GM19395 (cell line): ENCODE measurements around the gene FAM227A.
"Not testable (repeated sequence)": the region's sequence is repeated elsewhere in the genome, so short reads cannot be mapped to it uniquely, and the experiment has no call there.

ENCODE experiments used
- ATAC-seq: cut with Tn5 transposase; IDR thresholded peaks from one replicate; pipeline ENCODE4 v1.9.1; 2021; ENCODE audit warnings: mild to moderate bottlenecking, moderate library complexity; ENCODE audit not compliant: unreplicated experiment

Gene FAM227A

DNA sequence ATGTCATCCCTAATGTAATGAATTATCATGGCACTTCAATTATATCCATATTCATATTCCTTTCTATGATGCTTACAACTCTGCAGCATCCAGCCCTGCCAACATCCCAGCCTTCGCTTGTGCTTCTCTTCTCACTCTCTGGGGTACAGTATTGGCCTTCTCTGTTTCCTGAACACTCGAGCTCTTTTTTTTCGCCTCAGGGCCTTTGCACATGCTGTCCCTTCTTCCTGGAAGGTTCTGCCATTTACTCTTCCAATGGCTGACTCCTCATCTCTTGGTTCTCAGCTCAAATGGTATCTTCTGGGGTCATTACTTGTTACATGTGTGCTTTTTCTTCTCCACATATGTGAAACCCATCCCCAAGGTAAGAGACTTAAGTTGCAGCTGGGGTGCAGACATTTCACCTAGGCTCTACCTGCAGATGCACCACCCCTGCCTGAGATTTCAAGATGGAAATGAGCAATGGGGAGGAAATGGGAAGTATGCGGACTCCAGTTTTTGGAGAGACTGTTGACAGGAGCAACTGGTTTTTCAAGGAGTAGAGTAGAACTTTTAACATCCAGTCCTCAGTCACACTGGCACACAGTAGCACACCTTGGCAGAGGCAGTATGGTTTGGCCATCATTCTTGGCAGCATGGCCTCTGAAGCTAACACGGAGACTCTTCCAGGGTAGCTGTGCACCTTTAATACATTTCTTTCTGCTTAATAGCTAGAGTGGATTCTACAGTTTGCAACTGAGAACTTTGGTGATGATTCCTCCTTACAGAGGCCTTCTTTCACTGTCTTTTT is 43.8 kb downstream of the FAM227A start:
- ATAC-seq: no peak

- no peak for ATAC-seq
Measured at GRCh38 chr22:38611559-38611958, 44.6 kb downstream of the FAM227A start.

DNA sequence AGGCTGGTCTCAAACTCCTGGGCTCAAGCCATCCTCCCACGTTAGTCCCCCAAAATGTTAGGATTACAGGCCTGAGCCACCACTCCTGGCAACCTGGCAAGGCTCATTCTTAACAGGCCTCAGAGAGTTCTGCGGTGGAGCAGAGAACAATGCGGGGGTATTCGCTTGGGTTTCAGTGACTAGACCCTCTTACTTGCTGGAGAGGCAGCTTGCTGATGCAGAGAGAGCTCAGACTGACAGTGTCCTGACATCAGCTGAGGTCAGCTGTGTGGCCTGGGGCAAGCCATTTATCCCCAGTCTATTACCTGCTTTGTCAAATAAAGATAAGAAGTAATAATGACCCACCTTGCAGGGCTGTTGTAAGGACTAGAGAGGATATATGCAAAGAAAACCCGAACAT is 46.0 kb downstream of the FAM227A start:
- no peak for ATAC-seq

DNA sequence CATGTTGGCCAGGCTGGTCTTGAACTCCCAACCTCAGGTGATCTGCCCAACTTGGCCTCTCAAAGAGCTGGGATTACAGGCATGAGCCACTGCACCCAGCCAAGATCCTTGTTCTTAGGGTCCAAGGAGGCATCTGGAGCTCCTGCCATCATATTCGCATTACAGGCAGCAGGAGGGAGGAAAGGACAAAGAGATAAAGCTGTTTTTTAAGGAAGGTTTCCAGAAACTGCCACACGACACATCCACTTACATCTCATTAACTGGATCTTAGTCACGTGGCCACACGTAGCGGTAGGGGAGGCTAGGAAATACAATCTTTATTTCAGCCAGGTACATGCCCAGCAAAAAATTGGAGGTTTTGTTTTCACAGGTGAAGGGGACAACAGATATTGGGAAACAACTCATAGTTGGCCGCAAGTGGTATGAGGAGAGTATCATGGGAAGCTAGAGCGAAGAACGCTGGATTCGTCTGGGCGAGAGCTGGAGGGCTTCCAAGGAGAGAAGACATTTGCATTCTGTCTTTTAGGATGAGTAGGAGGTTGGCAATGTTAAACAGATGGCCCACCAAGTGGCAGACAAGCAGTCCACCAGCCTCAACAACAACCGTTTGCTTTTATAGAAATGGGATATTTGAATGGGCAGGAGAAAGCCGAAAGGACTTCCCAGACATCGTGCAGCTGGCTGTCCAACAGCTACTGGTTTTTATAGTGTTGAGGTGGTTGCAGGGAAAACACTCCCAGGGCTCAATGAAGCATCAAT is 47.0 kb downstream of the FAM227A start:
- no peak for ATAC-seq

DNA sequence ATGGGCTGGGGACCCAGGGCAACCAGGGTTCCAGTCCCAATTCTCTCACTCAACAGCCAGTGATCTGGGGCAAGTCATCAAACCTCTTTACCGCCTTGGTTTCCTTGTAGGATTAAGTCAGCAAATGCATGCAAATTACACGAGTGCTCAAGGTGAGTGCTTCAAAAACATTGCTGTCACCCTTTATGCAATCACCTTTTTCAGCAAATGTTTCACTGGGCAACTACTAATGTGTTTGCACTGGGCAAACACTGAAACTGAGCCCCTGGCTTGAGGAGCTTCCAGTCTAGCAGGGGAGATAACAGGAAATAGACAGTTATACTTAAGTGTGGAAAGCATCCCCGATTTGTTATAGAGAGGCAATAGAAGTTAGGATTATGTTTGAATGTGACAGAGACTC is 48.5 kb downstream of the FAM227A start:
- no peak for ATAC-seq

DNA sequence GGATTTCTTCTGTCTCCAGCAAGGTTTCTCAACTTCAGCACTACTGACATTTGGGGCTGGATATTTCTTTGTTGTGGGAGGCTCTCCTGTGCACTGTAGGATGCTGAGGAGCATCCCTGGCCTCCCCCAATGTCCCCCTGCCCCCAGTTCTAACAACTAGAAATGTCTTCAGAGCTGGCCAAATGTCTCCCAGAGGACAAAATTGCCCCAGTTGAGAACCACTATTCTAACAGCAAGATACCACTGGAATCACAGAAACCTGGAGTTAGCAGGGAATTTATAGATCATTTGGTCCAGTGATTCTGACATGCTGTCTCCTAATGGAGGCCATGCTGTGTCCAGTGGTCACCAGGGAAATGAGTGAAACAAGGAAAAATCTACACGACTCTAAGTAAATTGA is 54.0 kb downstream of the FAM227A start:
- no peak for ATAC-seq

GRCh38 chr22:38601221-38601764 is 54.9 kb downstream of the FAM227A start:
- no peak for ATAC-seq

GRCh38 chr22:38599466-38599865 is 56.7 kb downstream of the FAM227A start:
- ATAC-seq: no peak

- ATAC-seq: not testable (repeated sequence)
Measured at GRCh38 chr22:38582923-38583322, 73.3 kb downstream of the FAM227A start.

GRCh38 chr22:38578505-38578904 is 77.7 kb downstream of the FAM227A start:
- ATAC-seq: no peak

- ATAC-seq: no peak
Measured at GRCh38 chr22:38572065-38572464, 84.1 kb downstream of the FAM227A start.

DNA sequence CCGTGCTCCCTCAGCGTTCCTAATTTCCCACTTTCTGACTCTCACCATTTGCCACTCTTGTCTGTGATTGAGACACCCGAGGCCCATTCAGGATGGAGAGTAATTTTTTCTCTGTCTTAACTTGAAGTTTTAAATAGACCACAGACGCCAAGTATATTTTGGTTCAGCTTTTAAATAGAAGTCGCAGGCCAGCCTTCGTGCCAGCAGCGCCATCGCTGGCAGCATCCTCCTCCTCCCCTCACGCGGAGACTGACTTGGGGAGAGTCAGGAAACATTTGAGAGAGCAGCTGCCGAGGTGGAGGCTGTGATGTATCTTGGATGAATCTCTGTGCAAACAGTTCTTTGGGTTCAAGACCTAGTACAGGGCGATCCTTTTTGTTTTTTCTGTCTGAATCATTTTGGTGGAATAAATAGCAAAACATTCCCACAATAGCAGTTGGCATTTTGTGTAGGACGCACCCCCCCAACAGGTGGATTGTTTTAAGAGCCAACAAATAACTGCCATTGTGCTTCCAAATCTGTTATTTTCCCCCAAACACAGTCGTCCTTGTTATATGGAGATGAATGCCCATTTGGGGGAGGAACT is 85.3 kb downstream of the FAM227A start:
- no peak for ATAC-seq

DNA sequence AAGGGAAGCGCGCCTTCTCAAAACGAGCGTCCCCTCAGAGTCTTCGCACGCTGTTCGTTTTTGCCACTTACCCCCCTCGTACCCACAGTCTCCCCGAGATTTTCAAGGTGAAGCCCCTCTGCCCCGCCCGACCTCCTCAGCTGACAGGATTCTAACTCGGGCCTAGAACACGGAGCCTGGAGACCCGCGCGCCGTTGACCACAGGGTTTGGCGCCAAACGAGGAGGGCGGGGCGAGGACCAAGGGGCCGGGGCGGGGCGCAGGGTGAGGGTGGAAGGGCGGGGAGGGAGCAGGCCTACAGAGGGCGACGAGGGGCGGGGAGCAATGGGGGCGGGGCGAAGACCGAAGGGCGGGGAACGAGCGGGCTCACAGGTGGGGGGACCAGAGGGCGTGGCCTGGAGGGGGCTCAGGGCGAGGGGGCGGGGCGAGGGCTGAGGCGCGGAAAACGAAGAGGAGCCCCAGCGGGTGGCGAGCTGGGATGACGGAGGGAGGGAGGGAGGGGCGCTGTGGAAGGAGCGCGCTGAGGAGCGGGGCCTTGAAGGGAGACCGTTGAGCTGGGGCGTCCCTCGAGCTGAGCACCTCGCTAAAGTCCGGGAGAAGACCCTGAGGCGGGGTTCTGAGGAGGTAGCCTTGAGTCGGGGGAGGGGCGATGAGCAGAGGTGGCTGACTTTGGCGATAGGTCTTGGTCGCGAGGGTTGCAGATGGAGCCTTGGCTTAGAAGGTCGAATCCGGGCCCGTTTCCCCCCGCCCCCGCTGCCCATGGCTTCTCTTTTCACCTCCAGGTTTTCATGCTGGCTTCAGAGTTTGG is 86.0 kb downstream of the FAM227A start, which contains the start of gene DMC1:
Gene DMC1 (minus strand): TSS at position 212 of the 807 bp plus-strand sequence. CDS start 1,927 bp downstream, outside the sequence.
- ATAC-seq: no peak

- ATAC-seq: no peak
Measured at GRCh38 chr22:38569181-38569971, 86.8 kb downstream of the FAM227A start.

DNA sequence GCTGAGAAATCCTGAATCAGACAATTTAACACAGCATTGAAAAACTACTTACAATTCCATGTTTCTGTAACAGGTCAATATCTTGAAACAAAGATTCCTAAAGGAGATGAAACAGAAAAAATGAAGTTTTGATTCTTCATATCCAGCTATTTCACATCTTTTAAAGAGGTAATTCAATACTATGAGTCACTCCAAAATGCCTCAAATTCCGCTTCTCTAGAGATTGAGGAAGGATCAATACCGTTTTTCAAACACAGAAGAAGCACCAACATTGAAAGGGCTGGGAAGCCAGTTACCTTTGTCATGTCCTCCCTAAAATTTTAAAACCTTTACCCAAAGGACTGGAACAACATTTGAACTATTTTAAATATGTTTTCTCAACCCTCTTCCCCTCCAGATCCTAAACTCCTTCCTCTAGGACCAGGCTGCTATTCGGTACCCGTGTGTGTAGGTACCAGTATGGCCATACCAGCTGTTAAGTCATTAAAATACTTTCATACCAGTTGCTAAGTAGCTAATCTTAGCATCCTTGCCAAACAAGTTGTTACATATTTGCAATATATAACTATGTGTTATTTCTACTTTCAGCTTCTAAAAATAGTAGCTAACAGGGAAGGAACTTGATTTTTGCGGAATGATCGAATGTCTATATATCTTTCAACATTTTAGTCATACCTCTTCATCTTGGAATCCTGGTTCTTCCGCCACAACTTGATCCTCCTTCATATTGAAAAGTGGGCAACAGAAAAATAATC is 88.5 kb downstream of the FAM227A start:
- no peak for ATAC-seq

GRCh38 chr22:38566726-38567504 is 89.3 kb downstream of the FAM227A start:
- no peak for ATAC-seq

DNA sequence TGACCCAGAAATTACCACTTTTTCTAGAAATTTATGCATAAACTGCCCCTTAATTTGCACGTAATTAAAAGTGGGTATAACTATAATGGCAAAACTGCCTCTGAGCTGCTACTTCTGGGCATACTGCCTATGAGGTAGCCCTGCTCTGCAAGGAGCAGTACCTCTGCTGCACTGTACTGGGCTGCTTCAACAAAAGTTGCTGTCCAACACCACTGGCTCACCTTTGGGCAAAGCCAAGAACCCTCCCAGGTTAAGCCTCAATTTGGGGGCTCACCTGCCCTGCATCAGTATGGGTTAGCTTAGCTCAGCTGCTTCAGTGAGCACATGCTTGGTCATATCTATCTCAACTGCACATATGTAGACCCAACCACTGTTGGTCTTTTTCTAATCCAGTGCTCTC is 90.8 kb downstream of the FAM227A start:
- ATAC-seq: no peak

GRCh38 chr22:38564669-38565068 is 91.5 kb downstream of the FAM227A start:
- ATAC-seq: no peak
